Retinal pigment epithelial cell (primary cell): ENCODE results near the gene NRG3.

Source experiments
- DNase-seq: peaks from one replicate; pipeline ENCODE4 v3.0.0-alpha.2; 2010; ENCODE audit warnings: low read depth
- H3K4me3 ChIP-seq: 2 replicates; pipeline ENCODE4 v1.5.1; 2011; ENCODE audit warnings: mild to moderate bottlenecking, low read length, control low read depth, moderate library complexity
- CTCF ChIP-seq: conservative IDR thresholded peaks from 2 replicates; pipeline ENCODE4 v1.5.1; 2011; ENCODE audit warnings: low read depth, low read length, control low read depth, inconsistent platforms

NRG3 gene

GRCh38 chr10:82092111-82092510 is 217.1 kb downstream of the NRG3 start:
- no peak for DNase-seq
- TF ChIP-seq CTCF: no peak
- H3K4me3 ChIP-seq: no peak overlapping the region

DNA sequence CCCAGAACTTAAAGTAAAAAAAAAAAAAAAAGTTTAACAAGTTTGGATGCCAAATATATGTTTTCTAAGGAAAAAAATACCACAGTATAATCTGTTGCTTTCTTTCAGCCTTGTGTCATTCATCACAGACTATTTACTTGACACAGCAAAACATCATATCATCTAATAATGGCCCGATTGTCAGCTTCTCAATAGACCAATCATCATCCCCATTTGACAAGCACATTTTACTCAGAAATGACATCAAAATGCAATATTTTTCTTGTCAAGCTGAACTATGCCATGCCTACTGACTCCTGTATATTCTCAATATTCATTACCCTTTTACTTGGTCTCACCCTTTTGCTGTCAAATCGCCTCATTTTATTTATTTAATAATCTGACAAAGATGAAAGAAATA is 249.7 kb downstream of the NRG3 start:
- DNase-seq: no peak
- H3K4me3 ChIP-seq: no peak overlapping the region
- no peak for TF ChIP-seq CTCF

DNA sequence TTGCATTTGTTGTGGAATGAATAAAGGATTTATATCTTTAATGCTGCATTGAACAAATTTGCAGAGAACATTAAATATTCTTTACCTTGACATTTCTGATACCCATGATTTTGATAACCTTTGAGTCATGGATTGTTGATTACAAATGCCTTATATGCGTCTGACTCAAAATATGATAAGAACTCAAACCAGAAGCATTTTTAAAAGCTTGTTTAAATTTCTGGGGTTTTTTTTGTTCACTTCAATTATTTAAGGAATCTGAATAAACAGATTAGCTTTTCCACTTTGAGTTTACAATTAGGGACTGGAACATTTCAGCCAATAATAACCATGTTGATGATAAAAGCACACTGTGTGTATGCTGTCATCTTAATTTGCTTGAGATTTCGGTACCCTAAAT is 253.5 kb downstream of the NRG3 start:
- DNase-seq: no peak
- no peak for TF ChIP-seq CTCF
- no peak overlapping the region for H3K4me3 ChIP-seq

DNA sequence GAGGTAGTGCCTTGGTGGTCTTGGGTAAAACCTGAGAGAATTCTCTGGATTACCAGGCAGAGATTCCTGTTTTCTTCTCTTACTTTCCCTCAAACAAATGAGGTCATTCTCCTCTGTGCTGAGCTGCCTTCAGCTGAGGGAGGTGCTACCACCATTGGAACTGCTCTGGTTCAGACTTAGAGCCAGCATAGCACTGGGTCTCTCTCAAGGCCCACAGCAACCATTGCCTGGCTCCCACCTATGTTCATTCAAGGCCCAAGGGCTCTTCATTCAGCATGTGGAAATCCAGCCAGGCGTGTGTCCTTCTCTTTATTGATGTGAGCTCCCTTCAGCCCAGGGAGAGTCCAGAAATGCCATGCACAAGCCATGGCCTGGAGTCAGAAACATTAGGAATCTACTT is 261.1 kb downstream of the NRG3 start:
- no peak for TF ChIP-seq CTCF
- no peak for DNase-seq

DNA sequence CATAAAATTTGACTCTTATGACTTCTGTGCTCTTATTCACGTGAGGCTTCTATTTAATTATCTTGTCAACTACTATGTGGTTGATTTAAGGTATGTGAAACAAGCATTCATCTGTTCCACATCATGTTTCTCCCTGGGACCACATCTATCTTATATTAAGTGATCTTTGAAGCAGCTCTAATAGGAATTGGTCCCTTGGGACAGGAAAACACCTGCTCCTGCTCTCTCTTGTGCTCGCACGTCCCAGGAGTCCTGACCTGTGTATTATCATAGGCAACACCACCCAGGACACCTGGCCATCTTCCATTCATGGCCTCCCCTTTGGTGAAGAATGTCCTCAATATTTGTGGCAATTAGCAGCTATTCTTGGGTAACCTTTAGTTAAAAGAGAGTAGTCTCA is 269.2 kb downstream of the NRG3 start:
- H3K4me3 ChIP-seq: no peak overlapping the region
- no peak for TF ChIP-seq CTCF
- DNase-seq: no peak

More for the DNA sequence above, 261.1 kb downstream of the NRG3 start:
- H3K4me3 ChIP-seq: no peak overlapping the region

GRCh38 chr10:82148764-82149163 is 273.8 kb downstream of the NRG3 start:
- TF ChIP-seq CTCF: no peak
- no peak for DNase-seq

DNA sequence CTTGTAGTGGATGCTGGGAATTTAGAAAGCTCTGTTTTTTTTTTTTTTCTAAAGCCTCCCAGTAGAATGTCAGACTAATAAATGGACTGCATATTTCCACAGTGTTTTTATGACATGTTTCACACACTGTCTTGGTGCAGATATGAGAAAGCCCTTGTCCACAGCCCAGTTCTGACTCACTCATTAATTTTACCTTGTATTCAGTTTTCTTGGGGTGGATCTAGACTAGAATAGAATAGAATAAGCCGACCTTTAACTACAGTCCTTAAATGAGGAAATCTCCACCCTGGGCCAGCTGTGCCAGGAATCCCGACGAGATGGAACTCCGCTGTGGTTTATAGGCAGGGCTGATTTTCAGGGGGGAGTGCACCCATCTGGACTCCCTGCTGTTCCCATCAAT is 274.7 kb downstream of the NRG3 start:
- peak; percentile 32 for DNase-seq
- H3K4me3 ChIP-seq: no peak overlapping the region
- no peak for TF ChIP-seq CTCF

More at GRCh38 chr10:82148764-82149163, 273.8 kb downstream of the NRG3 start:
- H3K4me3 ChIP-seq: no peak overlapping the region
